Central memory CD8-positive, alpha-beta T cell (primary cell): ENCODE data around the gene ATP6V1A.

ENCODE experiments used
- ATAC-seq: fragments of 150-1000 bp; cut with Tn5 transposase; replicated peaks from 2 replicates; pipeline ENCODE4 v1.10.0; 2022; ENCODE audit warnings: mild to moderate bottlenecking, moderate FRiP score, moderate number of reproducible peaks; ENCODE audit not compliant: poor library complexity, severe bottlenecking; ENCODE audit errors: extremely low read depth
- DNase-seq, 2 donors: peaks; one replicate each; pipeline ENCODE4 v3.0.0; 2021; ENCODE audit warnings: low spot score in 2 of 2
- H3K27ac Mint-ChIP-seq: one replicate; pipeline ENCODE4 v1.8.0; 2022; ENCODE audit warnings: low read depth, mild to moderate bottlenecking, moderate library complexity, mixed read lengths
- H3K27me3 Mint-ChIP-seq: one replicate; pipeline ENCODE4 v1.8.0; 2022; ENCODE audit warnings: mixed read lengths
- H3K36me3 Mint-ChIP-seq: one replicate; pipeline ENCODE4 v1.8.0; 2022; ENCODE audit warnings: mild to moderate bottlenecking, moderate library complexity, mixed read lengths; ENCODE audit not compliant: insufficient read depth
- H3K4me1 Mint-ChIP-seq: one replicate; pipeline ENCODE4 v1.8.0; 2022; ENCODE audit warnings: mixed read lengths
- H3K4me3 Mint-ChIP-seq: one replicate; pipeline ENCODE4 v1.8.0; 2022; ENCODE audit warnings: mild to moderate bottlenecking, moderate library complexity, mixed read lengths
- H3K9me3 Mint-ChIP-seq: one replicate; pipeline ENCODE4 v1.8.0; 2022; ENCODE audit warnings: mixed read lengths

ATP6V1A gene

DNA sequence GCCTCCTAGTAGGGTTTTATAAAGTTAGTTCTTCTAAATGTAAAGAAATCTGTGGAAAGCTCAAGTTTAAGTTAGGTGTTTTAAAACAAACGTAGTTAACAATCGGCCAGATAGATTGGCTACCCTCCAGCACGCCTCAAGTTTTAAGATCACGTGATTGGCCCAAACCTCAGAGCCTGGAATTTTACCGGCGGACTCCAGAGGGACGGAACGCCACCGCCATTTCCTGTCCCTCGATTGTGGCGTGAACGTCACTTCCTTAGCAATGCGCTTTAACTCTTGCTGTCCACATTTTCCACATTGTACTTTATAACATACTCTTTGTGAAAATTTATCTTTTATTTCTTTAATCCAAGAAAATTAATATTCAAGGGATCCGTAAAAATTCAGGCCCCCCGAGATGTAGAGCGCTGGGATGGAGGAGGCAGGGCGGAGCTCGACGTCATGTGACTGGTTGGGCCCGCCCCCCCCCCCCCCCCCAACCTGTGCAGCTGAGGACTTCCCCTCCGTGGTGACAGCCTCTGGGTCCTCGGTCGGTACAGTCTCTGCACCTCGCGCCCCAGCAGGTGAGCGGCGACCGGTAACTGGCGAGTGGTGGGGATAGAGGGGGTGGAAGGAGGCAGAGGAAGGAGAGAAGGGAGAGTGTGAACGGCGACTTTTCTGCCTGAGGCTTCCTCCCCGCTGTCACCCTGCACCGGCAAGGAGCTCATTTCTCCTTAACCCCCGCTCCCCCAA lies at the start of gene ATP6V1A:
Gene ATP6V1A (plus strand): TSS at position 488 of the 735 bp plus-strand sequence. CDS start 31,719 bp downstream, outside the sequence.
- H3K4me1 Mint-ChIP-seq, result peaks cover 59% of the 10 kb centered on the region

DNA sequence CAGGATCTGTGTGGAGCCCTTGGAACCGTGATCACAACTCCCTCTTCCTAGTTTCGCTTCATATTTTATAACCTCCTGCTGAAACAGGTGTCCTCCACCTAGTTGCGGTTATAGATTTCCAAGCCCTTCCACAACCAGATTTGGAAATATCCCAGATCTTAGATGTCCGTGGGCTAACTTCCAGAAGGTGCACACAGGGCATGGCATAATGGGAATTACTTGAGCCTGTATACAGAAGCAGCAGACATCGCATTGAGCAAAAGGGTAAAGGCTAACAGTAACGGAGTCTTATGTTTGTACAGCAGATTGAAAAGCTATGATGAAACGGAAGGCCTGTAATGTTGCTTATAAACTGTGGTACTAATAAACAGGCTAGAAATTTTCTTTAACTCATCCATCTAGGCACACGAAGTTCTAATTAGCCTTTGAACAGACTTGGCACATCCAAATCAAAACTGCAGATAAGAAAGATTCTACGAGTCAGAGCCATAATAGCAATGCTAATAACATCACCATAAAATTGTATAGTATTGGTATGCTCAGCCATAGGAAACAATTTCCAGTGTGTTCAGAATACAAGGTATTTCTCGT lies 49.2 kb upstream of the ATP6V1A start:
- H3K4me1 Mint-ChIP-seq, result peaks cover 22% of the 10 kb centered on the region
- no peak overlapping the region for H3K4me3 Mint-ChIP-seq
- H3K27ac Mint-ChIP-seq, result no peak overlapping the region
- H3K36me3 Mint-ChIP-seq, result peaks cover 6% of the 10 kb centered on the region
- H3K27me3 Mint-ChIP-seq, result no peaks in the 10 kb centered on the region
- no peak for ATAC-seq
- DNase-seq, result no peak
- H3K9me3 Mint-ChIP-seq, result no peaks in the 10 kb centered on the region

More for the DNA sequence above, at the start of gene ATP6V1A:
- H3K4me3 Mint-ChIP-seq, result peak within 1 kb of the TSS; percentile 89
- H3K27ac Mint-ChIP-seq, result peak within 1 kb of the TSS; percentile 100
- DNase-seq (peak; percentile 68 to 77), ATAC-seq (peak; percentile 59)
- H3K9me3 Mint-ChIP-seq, result no peaks in the 10 kb centered on the region
- peaks cover 38% of the 10 kb centered on the region for H3K36me3 Mint-ChIP-seq
- no peaks in the 10 kb centered on the region for H3K27me3 Mint-ChIP-seq

DNA sequence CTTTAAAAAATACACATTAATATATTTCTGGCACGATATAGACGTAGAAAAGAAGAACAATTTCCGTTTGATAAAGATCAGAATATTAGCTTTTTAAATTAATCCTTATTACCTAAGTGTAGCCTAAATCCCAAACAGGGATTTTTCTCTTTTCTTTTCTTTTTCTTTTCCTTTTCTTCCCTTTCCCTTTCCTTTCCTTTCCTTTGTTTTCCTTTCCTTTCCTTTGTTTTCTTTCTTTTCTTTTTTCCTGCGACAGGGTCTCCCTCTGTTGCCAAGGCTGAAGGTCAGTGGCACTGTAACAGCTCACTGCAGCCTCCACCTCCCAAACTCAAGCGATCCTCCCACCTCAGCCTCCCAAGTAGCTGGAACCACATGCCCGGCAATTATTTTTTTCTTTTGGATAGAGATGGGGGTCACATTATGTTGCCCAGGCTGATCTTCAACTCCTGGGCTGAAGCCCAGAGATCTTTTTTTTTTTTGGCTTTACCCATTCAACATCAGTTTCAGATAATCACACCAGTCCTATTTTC lies 48.6 kb upstream of the ATP6V1A start:
- peaks cover 6% of the 10 kb centered on the region for H3K36me3 Mint-ChIP-seq
- H3K27me3 Mint-ChIP-seq, result no peaks in the 10 kb centered on the region
- no peaks in the 10 kb centered on the region for H3K9me3 Mint-ChIP-seq
- ATAC-seq, result no peak
- H3K27ac Mint-ChIP-seq, result no peak overlapping the region
- no peak for DNase-seq
- no peak overlapping the region for H3K4me3 Mint-ChIP-seq
- peaks cover 19% of the 10 kb centered on the region for H3K4me1 Mint-ChIP-seq

DNA sequence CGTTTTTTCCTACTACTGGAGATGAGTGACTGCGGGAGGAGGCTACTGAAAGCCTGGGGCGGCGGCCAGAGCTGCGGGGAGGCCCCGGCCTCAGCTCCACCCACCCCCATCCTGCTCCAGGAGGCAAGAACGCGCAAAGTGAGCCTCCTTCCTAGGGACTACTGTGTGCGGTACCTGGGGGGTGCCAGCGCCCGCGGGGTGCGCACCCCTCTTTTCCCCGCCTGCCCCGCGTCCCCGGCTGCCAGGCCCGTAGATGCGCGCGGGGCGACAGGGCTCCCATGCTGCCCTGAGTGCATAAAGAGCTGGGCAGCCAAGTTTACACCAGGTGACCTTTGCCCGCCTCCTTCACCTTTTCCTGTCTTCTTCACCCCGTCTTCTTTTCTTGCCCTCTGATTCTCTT lies 47.9 kb upstream of the ATP6V1A start:
- Mint-ChIP-seq H3K27me3 (no peaks in the 10 kb centered on the region), H3K4me3 (no peak overlapping the region), H3K9me3 (no peaks in the 10 kb centered on the region), H3K36me3 (peaks cover 6% of the 10 kb centered on the region), H3K27ac (no peak overlapping the region), H3K4me1 (peaks cover 12% of the 10 kb centered on the region)
- no peak for DNase-seq
- no peak for ATAC-seq

DNA sequence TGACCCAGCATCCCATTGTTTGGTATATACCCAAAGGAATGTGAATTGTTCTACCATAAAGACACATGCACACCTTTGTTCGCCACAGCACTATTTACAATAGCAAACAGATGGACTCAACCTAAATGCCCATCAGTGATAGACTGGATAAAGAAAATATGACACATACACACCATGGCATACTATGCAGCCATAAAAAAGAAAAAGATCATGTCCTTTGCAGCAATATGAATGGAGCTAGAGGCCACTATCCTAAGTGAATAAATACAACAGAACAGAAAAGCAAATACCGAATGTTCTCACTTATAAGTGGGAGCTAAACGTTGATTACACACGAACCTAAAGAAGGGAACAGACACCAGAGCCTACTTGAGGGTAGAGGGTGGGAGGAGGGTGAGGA lies 39.0 kb upstream of the ATP6V1A start:
- Mint-ChIP-seq H3K36me3 (peaks cover 3% of the 10 kb centered on the region), H3K4me1 (peaks cover 7% of the 10 kb centered on the region), H3K27ac (no peak overlapping the region), H3K27me3 (peaks cover 32% of the 10 kb centered on the region), H3K4me3 (no peak overlapping the region), H3K9me3 (no peaks in the 10 kb centered on the region)
- no peak for ATAC-seq
- no peak for DNase-seq

DNA sequence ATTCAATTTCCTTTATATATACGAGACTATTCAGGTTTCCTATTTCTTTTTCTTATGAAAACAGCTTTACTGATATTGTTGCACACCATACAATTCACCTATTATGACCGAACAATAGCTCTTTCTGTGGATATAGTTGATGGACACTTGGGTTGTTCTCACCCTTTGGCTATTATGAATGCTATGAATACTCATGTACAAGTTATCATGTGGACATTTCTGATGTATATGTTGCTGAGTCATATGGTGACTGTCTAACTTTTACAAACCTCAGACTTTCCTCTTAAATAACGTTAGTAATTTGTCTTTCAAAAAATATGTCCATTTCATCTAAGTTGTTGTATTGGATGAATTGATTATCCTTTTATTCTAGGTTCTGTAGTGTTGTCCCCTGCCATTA lies 34.7 kb upstream of the ATP6V1A start:
- no peak for DNase-seq
- no peaks in the 10 kb centered on the region for H3K9me3 Mint-ChIP-seq

DNA sequence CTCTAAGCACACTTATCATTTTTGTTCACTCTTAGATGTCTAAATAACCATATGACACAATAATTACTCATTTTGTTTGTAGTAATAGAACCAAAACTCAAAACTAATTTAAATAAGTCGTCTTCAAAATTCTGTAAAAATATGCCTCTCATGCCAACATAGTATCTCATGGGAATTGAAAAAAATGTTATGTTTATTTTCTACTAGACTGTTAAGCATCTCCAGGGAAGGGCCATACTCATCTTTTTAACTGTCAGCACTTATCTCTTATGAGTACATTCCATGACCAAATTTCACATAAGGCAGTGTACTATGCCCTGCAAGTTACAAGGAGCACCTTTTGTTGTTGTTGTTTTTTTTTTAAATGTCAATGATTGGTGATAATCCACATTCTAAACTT lies 32.1 kb upstream of the ATP6V1A start:
- Mint-ChIP-seq H3K36me3 (peaks cover 7% of the 10 kb centered on the region), H3K4me3 (no peak overlapping the region), H3K4me1 (peaks cover 7% of the 10 kb centered on the region), H3K9me3 (no peaks in the 10 kb centered on the region), H3K27me3 (no peaks in the 10 kb centered on the region), H3K27ac (no peak overlapping the region)
- DNase-seq (no peak), ATAC-seq (no peak)

More for the DNA sequence above, 34.7 kb upstream of the ATP6V1A start:
- Mint-ChIP-seq H3K27ac (no peak overlapping the region), H3K27me3 (peaks cover 20% of the 10 kb centered on the region), H3K36me3 (peaks cover 7% of the 10 kb centered on the region), H3K4me3 (no peak overlapping the region), H3K4me1 (peaks cover 7% of the 10 kb centered on the region)
- no peak for ATAC-seq

DNA sequence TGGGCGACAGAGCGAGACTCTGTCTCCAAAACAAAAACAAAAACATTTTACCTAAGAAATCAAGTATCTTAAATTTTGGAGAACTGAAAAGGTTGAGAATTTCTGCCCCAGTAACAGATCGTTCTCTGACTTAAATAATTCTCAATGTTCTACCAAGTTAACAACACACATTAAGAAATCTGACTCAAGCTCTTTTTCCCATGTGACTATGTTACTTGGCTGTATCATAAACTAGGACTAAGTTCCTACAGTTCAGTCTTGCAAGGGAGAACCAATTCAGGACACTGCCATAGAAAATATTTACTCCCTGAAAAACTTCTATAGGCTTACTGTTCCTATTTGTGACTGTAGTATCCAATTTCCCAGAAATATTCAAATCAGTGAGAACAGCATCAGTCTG lies 29.5 kb upstream of the ATP6V1A start:
- DNase-seq (no peak), ATAC-seq (no peak)
- H3K4me3 Mint-ChIP-seq, result no peak overlapping the region
- H3K36me3 Mint-ChIP-seq, result peaks cover 23% of the 10 kb centered on the region
- H3K9me3 Mint-ChIP-seq, result no peaks in the 10 kb centered on the region
- no peaks in the 10 kb centered on the region for H3K27me3 Mint-ChIP-seq
- H3K27ac Mint-ChIP-seq, result no peak overlapping the region
- peaks cover 4% of the 10 kb centered on the region for H3K4me1 Mint-ChIP-seq

DNA sequence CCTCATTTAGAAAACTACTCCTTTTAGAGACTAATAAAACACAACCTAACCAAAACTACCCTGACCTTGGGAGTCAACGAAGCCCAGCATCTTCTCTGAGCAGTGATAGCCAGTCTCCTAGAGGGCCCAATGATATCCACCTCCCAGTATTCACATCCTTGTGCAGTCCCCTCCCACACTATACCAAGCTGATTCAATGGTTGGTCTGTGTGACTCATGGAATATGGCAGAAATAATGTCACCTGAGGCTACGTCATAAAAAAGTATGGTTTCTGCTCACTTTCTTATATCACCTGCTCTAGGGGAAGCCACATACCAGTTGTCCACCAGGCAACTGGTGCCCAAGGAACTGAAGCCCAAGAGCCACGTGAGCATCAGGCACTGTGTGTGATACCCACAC lies 29.0 kb upstream of the ATP6V1A start:
- ATAC-seq, result no peak
- Mint-ChIP-seq H3K4me1 (no peaks in the 10 kb centered on the region), H3K27ac (no peak overlapping the region), H3K36me3 (peaks cover 24% of the 10 kb centered on the region), H3K27me3 (no peaks in the 10 kb centered on the region), H3K4me3 (no peak overlapping the region), H3K9me3 (no peaks in the 10 kb centered on the region)
- DNase-seq, result no peak

DNA sequence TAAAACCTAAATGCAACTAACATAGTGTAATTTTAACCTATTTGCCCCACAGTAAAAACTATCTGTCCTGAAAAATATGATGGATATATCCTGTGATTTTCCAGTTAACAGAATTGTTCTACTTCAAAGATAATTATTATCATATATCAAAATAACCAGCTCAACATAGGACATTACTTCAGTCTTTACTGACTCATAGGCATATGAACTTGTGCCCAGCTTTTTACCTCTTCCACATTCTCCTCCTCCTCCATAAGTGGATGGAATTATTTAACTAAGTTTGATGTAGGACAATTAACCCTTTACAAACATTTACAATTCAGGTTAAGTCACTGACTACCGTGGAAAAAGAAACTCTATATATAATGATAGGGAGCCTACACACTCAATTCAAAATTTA lies 27.5 kb upstream of the ATP6V1A start:
- Mint-ChIP-seq H3K27me3 (no peaks in the 10 kb centered on the region), H3K4me1 (peaks cover 7% of the 10 kb centered on the region), H3K36me3 (peaks cover 26% of the 10 kb centered on the region), H3K9me3 (no peaks in the 10 kb centered on the region), H3K4me3 (no peak overlapping the region), H3K27ac (no peak overlapping the region)
- DNase-seq (no peak), ATAC-seq (no peak)

DNA sequence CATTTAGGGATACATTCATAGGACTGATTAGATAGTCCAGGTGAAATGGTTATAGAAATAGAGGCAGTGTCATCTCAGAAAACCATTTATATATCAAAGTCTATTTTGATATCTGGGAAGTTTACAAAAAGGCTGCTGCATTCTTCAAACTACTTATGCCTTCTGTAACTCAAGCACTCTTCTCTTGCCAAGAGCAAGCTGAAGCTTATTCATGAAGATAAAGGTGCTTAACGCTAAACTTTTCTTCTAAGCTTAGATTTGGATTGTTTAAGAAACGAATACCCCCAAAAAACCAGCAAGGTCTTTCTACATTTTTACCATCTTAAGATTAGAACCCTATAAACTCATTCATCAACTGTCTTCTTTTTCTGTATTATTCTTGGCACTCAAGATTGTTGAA lies 27.1 kb upstream of the ATP6V1A start:
- no peak for ATAC-seq
- DNase-seq, result no peak
- H3K27me3 Mint-ChIP-seq, result no peaks in the 10 kb centered on the region
- H3K36me3 Mint-ChIP-seq, result peaks cover 27% of the 10 kb centered on the region
- no peak overlapping the region for H3K27ac Mint-ChIP-seq
- no peaks in the 10 kb centered on the region for H3K9me3 Mint-ChIP-seq
- peaks cover 12% of the 10 kb centered on the region for H3K4me1 Mint-ChIP-seq
- no peak overlapping the region for H3K4me3 Mint-ChIP-seq

DNA sequence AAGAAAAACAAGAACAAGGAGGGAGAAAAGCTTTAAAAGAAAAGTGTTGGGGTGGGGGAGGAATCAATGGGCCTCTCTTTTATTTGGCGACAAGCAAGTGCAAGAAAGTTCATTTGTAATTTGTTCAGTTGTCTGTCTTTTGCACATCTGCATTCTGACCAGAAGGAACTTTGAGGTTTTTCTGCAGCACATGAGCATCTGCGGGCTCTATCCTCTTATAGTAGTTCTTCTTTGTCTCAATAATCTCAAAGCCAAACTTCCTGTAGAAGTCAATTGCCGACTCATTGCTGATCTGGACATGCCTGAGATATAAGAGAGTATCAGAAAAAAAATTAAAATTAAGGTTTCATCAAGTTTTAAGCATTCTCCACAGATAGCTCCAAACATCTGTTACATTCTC lies 25.2 kb upstream of the ATP6V1A start:
- Mint-ChIP-seq H3K27me3 (no peaks in the 10 kb centered on the region), H3K36me3 (peaks cover 25% of the 10 kb centered on the region), H3K27ac (no peak overlapping the region), H3K4me3 (no peak overlapping the region), H3K4me1 (peaks cover 15% of the 10 kb centered on the region), H3K9me3 (no peaks in the 10 kb centered on the region)
- no peak for DNase-seq
- no peak for ATAC-seq

DNA sequence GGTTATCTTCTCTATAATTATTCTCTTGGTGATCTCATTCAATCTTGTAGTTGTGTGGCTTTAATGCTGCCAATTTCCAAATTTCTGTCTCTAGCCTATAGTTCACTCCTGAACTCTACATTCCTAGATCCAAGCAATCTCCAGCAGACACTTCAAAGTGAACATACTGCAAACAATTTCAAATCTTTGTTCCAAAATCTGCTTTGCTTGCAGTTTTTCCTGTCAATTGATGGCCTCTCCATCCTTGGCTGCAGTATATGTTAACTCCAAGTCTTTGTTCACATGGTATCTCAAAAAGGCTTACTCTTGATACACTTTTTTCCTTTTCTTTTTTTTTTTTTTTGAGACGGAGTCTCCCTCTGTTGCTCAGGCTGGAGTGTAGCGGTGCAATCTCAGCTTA lies 18.2 kb upstream of the ATP6V1A start:
- H3K4me1 Mint-ChIP-seq, result peaks cover 45% of the 10 kb centered on the region
- H3K27ac Mint-ChIP-seq, result peak overlapping the region; percentile 57
- H3K36me3 Mint-ChIP-seq, result peaks cover 32% of the 10 kb centered on the region

More for the DNA sequence above, 18.2 kb upstream of the ATP6V1A start:
- H3K27me3 Mint-ChIP-seq, result no peaks in the 10 kb centered on the region
- H3K4me3 Mint-ChIP-seq, result no peak overlapping the region
- DNase-seq (no peak), ATAC-seq (no peak)
- H3K9me3 Mint-ChIP-seq, result no peaks in the 10 kb centered on the region
